IPS-15b (cell line): ENCODE results near the gene NANS.

ENCODE experiments used
- H3K27me3 ChIP-seq: one replicate; pipeline ENCODE4 v1.6.1; 2013; ENCODE audit warnings: low read length; ENCODE audit not compliant: control insufficient read depth, insufficient read depth
- H3K36me3 ChIP-seq: one replicate; pipeline ENCODE4 v1.6.1; 2013; ENCODE audit warnings: low read length; ENCODE audit not compliant: control insufficient read depth, insufficient read depth
- H3K4me1 ChIP-seq: one replicate; pipeline ENCODE4 v1.6.1; 2013; ENCODE audit warnings: mild to moderate bottlenecking, low read length; ENCODE audit not compliant: control insufficient read depth, insufficient read depth
- H3K4me3 ChIP-seq: one replicate; pipeline ENCODE4 v1.5.1; 2013; ENCODE audit warnings: low read depth, low read length
- H3K9ac ChIP-seq: one replicate; pipeline ENCODE4 v1.6.1; 2013; ENCODE audit warnings: low read depth, mild to moderate bottlenecking, low read length
- H3K9me3 ChIP-seq: one replicate; pipeline ENCODE4 v1.6.1; 2013; ENCODE audit warnings: mild to moderate bottlenecking, low read length; ENCODE audit not compliant: control insufficient read depth, insufficient read depth

NANS gene, protein sequence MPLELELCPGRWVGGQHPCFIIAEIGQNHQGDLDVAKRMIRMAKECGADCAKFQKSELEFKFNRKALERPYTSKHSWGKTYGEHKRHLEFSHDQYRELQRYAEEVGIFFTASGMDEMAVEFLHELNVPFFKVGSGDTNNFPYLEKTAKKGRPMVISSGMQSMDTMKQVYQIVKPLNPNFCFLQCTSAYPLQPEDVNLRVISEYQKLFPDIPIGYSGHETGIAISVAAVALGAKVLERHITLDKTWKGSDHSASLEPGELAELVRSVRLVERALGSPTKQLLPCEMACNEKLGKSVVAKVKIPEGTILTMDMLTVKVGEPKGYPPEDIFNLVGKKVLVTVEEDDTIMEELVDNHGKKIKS

GRCh38 chr9:98056269-98057137 is at the start of gene NANS:
Gene NANS (plus strand): TSS chr9:98056732. CDS start chr9:98056809, 77 bp downstream.
- H3K4me3 ChIP-seq = peak within 1 kb of the TSS; percentile 74
- peaks cover 3% of the 10 kb centered on the region for H3K27me3 ChIP-seq
- H3K9ac ChIP-seq = peak within 1 kb of the TSS; percentile 81
- H3K9me3 ChIP-seq = no peaks in the 10 kb centered on the region
- no peaks in the 10 kb centered on the region for H3K4me1 ChIP-seq
- peaks cover 5% of the 10 kb centered on the region for H3K36me3 ChIP-seq

DNA sequence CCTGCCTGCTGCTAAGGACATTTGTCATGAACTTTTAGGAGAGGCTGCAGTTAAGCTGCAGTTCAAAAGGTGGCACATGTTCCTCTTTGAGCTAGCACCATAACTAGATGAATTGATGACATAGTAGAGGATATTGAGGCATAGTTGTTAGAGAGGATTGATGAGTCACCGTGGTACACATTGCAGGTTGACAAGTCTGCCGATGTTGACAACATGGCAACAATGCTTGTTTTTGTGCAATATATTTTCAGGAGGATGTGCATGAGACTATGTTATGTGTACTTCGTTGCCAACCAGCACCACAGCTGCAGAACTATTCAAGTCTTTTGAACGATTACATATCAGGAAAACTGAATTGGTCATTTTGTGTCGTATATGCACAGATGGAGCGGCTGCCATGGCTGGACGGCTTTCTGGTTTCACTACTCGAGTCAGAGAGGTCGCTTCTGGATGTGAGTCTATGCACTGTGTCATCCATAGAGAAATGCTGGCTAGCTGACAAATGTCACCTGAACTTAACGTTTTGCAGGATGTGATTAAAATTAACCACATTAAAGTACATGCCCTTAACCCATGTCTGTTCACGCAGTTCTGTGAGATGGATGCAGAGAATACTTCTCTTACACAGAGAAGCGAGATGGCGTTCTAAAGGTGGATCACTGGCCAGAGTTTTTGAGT is 49.1 kb upstream of the NANS start:
- Histone ChIP-seq H3K9ac (no peak overlapping the region), H3K4me3 (no peak overlapping the region), H3K27me3 (no peaks in the 10 kb centered on the region), H3K9me3 (no peaks in the 10 kb centered on the region), H3K4me1 (no peaks in the 10 kb centered on the region), H3K36me3 (peaks cover 27% of the 10 kb centered on the region)

DNA sequence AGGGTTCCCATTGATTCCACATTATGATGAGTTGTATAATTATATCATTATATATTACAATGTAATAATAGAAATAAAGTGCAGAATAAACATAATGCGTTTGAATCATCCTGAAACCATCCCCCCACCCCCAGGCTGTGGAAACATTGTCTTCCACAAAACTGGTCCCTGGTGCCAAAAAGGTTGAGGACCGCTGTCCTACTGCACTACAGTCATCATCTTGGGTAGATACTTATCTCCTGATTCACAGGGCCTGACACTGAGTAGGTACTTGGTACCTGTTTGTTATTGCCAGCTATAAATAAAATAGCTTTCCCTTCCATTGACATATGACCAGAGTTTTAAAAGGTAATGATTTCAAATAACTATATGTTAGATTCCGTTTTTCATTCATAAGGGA is 47.8 kb upstream of the NANS start:
- H3K9ac ChIP-seq = no peak overlapping the region
- no peak overlapping the region for H3K4me3 ChIP-seq
- H3K4me1 ChIP-seq = no peaks in the 10 kb centered on the region
- peaks cover 37% of the 10 kb centered on the region for H3K36me3 ChIP-seq
- no peaks in the 10 kb centered on the region for H3K9me3 ChIP-seq
- H3K27me3 ChIP-seq = no peaks in the 10 kb centered on the region

DNA sequence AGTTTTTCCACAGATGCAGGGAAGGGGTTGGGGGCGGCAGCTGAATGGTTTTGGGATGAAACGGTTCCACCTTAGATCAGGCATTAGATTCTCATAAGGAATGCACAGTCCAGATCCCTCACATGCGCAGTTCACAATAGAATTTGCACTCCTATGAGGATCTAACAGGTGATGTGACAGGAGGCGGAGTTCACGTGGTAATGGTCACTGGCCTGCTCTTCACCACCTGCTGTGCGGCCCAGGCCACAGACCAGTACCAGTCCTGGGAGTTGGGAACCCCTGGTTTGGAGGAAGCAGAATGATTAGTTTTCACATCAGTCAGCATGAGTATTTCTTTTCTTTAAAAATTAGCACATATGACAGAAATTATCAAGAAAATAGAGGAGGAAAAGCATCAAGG is 47.1 kb upstream of the NANS start:
- Histone ChIP-seq H3K4me3 (no peak overlapping the region), H3K36me3 (peaks cover 37% of the 10 kb centered on the region), H3K9ac (no peak overlapping the region), H3K9me3 (no peaks in the 10 kb centered on the region), H3K27me3 (no peaks in the 10 kb centered on the region), H3K4me1 (no peaks in the 10 kb centered on the region)

DNA sequence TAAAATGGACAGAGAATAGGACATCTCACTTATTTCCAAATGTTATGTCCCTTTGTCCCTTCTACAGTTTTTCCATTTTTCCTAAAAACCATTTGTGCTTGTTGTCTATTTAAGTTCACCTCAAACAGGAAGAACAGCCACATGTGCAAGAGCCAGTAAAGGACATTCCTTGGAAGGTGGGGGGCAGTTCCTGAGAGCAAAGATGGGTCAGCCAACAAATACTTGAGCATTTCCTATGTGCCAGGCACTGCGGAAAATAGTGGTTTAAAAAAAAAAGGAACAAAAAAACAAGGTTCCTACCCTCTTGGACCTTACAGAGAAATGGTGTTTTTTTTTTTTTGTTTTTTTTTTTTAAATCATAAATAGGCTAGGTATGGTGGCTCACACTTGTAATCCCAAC is 46.6 kb upstream of the NANS start:
- H3K9ac ChIP-seq = no peak overlapping the region
- H3K4me3 ChIP-seq = no peak overlapping the region
- H3K4me1 ChIP-seq = no peaks in the 10 kb centered on the region
- peaks cover 34% of the 10 kb centered on the region for H3K36me3 ChIP-seq
- H3K9me3 ChIP-seq = no peaks in the 10 kb centered on the region
- no peaks in the 10 kb centered on the region for H3K27me3 ChIP-seq

GRCh38 chr9:98010445-98010844 is 46.1 kb upstream of the NANS start:
- Histone ChIP-seq H3K9ac (no peak overlapping the region), H3K9me3 (no peaks in the 10 kb centered on the region), H3K27me3 (no peaks in the 10 kb centered on the region), H3K4me3 (no peak overlapping the region), H3K4me1 (no peaks in the 10 kb centered on the region), H3K36me3 (peaks cover 29% of the 10 kb centered on the region)

GRCh38 chr9:98011122-98011521 is 45.4 kb upstream of the NANS start:
- Histone ChIP-seq H3K9me3 (no peaks in the 10 kb centered on the region), H3K4me3 (no peak overlapping the region), H3K27me3 (no peaks in the 10 kb centered on the region), H3K36me3 (peaks cover 22% of the 10 kb centered on the region), H3K9ac (no peak overlapping the region), H3K4me1 (no peaks in the 10 kb centered on the region)

GRCh38 chr9:98016137-98016680 is 40.3 kb upstream of the NANS start:
- H3K9ac ChIP-seq = no peak overlapping the region
- no peaks in the 10 kb centered on the region for H3K4me1 ChIP-seq
- peaks cover 21% of the 10 kb centered on the region for H3K36me3 ChIP-seq
- no peak overlapping the region for H3K4me3 ChIP-seq
- no peaks in the 10 kb centered on the region for H3K9me3 ChIP-seq
- no peaks in the 10 kb centered on the region for H3K27me3 ChIP-seq

- Histone ChIP-seq H3K9me3 (no peaks in the 10 kb centered on the region), H3K27me3 (no peaks in the 10 kb centered on the region), H3K36me3 (peaks cover 19% of the 10 kb centered on the region), H3K4me3 (no peak overlapping the region), H3K9ac (no peak overlapping the region), H3K4me1 (no peaks in the 10 kb centered on the region)
These were observed 39.2 kb upstream of the NANS start for GRCh38 chr9:98017306-98017705.

DNA sequence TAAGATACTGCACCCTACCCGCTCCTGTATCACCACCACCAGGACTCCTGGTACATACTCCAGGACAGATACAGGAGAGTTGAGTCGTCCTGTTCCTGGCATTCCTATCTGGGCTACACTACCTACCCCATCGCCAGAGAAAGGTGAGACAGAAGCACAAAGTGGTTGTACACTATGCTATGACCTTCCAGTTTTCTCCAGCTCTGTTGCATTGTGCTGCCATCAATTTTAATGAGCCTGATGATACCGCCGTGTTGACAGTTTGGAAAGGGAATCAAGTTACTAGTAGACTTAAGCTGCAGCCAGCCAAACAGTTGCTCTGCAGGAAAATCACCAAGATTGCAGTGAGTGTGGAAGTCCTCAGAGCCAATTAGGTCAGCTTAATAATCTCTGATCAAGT is 38.2 kb upstream of the NANS start:
- H3K9ac ChIP-seq = no peak overlapping the region
- H3K27me3 ChIP-seq = no peaks in the 10 kb centered on the region
- H3K36me3 ChIP-seq = peaks cover 11% of the 10 kb centered on the region
- no peaks in the 10 kb centered on the region for H3K4me1 ChIP-seq
- no peaks in the 10 kb centered on the region for H3K9me3 ChIP-seq
- no peak overlapping the region for H3K4me3 ChIP-seq

- Histone ChIP-seq H3K36me3 (peaks cover 8% of the 10 kb centered on the region), H3K9me3 (no peaks in the 10 kb centered on the region), H3K4me1 (no peaks in the 10 kb centered on the region), H3K27me3 (no peaks in the 10 kb centered on the region), H3K4me3 (no peak overlapping the region), H3K9ac (no peak overlapping the region)
These were observed 37.4 kb upstream of the NANS start for GRCh38 chr9:98019098-98019497.
